ENCODE results near the gene SFMBT2.
"Not testable (repeated sequence)": the region's sequence is repeated elsewhere in the genome, so short reads cannot be mapped to it uniquely, and the experiment has no call there.

The SFMBT2 gene

GRCh38 chr10:7397049-7398035, 13.5 kb downstream of the SFMBT2 start:
- Histone ChIP-seq H3K36me3 (ENCODE audit: control insufficient read depth, low read depth, low read length) (no peaks in the 10 kb centered on the region), H3K9me3 (ENCODE audit: control insufficient read depth, low read depth, low read length) (no peaks in the 10 kb centered on the region), H3K27me3 (ENCODE audit: control insufficient read depth, insufficient read depth, low read length) (no peaks in the 10 kb centered on the region), H3K4me1 (ENCODE audit: control insufficient read depth, low read depth, low read length) (no peaks in the 10 kb centered on the region), H3K27ac (ENCODE audit: low read length) (no peak overlapping the region), H3K4me3 (ENCODE audit: low read length) (no peak overlapping the region), H3K9ac (ENCODE audit: low read length) (no peak overlapping the region)

DNA sequence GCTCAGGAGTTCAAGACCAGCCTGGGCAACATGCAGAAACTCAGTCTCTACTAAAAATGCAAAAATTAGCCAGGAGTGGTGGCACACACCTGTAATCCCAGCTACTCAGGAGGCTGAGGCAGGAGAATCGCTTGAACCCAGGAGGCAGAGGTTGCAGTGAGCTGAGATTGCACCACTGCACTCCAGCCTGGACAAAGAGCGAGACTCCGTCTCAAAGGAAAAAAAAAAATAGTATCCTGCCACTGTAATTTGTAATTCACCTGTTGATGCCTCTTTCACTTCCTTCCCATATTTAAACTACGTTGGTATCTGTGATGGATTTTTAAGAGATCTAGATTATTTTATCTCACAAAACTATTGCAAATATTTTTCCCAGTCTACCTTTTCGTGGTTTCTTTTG, 18.5 kb downstream of the SFMBT2 start:
- H3K27ac ChIP-seq (ENCODE audit: low read length); H3K9me3 ChIP-seq (ENCODE audit: control insufficient read depth, low read depth, low read length); H3K27me3 ChIP-seq (ENCODE audit: control insufficient read depth, insufficient read depth, low read length); H3K4me3 ChIP-seq (ENCODE audit: low read length); H3K36me3 ChIP-seq (ENCODE audit: control insufficient read depth, low read depth, low read length); H3K4me1 ChIP-seq (ENCODE audit: control insufficient read depth, low read depth, low read length); H3K9ac ChIP-seq (ENCODE audit: low read length): not testable (repeated sequence)

- Histone ChIP-seq H3K27me3 (ENCODE audit: control insufficient read depth, insufficient read depth, low read length) (no peaks in the 10 kb centered on the region), H3K9me3 (ENCODE audit: control insufficient read depth, low read depth, low read length) (no peaks in the 10 kb centered on the region), H3K9ac (ENCODE audit: low read length) (no peak overlapping the region), H3K4me1 (ENCODE audit: control insufficient read depth, low read depth, low read length) (no peaks in the 10 kb centered on the region), H3K27ac (ENCODE audit: low read length) (no peak overlapping the region), H3K36me3 (ENCODE audit: control insufficient read depth, low read depth, low read length) (no peaks in the 10 kb centered on the region), H3K4me3 (ENCODE audit: low read length) (no peak overlapping the region)
Observed at GRCh38 chr10:7391748-7392147, 19.1 kb downstream of the SFMBT2 start.

DNA sequence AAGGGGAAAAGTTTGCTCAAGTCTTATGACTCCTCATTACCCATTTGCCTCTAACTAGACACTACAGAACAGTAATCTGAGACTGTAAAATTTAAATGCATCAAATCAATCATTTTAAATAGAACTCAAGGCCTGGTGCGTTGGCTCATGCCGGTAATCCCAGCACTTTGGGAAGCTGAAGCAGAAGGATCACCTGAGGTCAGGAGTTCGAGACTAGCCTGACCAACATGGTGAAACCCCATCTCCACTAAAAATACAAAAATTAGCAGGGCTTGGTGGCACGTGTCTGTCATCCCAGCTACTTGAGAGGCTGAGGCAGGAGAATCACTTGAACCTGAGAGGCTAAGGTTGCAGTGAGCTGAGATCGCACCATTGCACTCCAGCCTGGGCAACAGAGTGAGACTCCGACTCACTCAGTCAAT, 20.1 kb downstream of the SFMBT2 start:
- H3K27ac ChIP-seq (ENCODE audit: low read length); H3K9me3 ChIP-seq (ENCODE audit: control insufficient read depth, low read depth, low read length); H3K4me3 ChIP-seq (ENCODE audit: low read length); H3K27me3 ChIP-seq (ENCODE audit: control insufficient read depth, insufficient read depth, low read length); H3K36me3 ChIP-seq (ENCODE audit: control insufficient read depth, low read depth, low read length); H3K9ac ChIP-seq (ENCODE audit: low read length); H3K4me1 ChIP-seq (ENCODE audit: control insufficient read depth, low read depth, low read length): not testable (repeated sequence)

- H3K4me1 ChIP-seq (ENCODE audit: control insufficient read depth, low read depth, low read length): no peaks in the 10 kb centered on the region
Observed at GRCh38 chr10:7389844-7390243, 21.0 kb downstream of the SFMBT2 start.

GRCh38 chr10:7389346-7389745, 21.5 kb downstream of the SFMBT2 start:
- H3K4me3 ChIP-seq (ENCODE audit: low read length): no peak overlapping the region
- no peaks in the 10 kb centered on the region for H3K36me3 ChIP-seq (ENCODE audit: control insufficient read depth, low read depth, low read length)
- H3K27ac ChIP-seq (ENCODE audit: low read length): no peak overlapping the region
- H3K4me1 ChIP-seq (ENCODE audit: control insufficient read depth, low read depth, low read length): no peaks in the 10 kb centered on the region
- no peaks in the 10 kb centered on the region for H3K27me3 ChIP-seq (ENCODE audit: control insufficient read depth, insufficient read depth, low read length)
- H3K9me3 ChIP-seq (ENCODE audit: control insufficient read depth, low read depth, low read length): no peaks in the 10 kb centered on the region
- H3K9ac ChIP-seq (ENCODE audit: low read length): no peak overlapping the region

More at GRCh38 chr10:7389844-7390243, 21.0 kb downstream of the SFMBT2 start:
- no peaks in the 10 kb centered on the region for H3K27me3 ChIP-seq (ENCODE audit: control insufficient read depth, insufficient read depth, low read length)
- no peaks in the 10 kb centered on the region for H3K9me3 ChIP-seq (ENCODE audit: control insufficient read depth, low read depth, low read length)
- no peak overlapping the region for H3K4me3 ChIP-seq (ENCODE audit: low read length)
- no peak overlapping the region for H3K9ac ChIP-seq (ENCODE audit: low read length)
- H3K36me3 ChIP-seq (ENCODE audit: control insufficient read depth, low read depth, low read length): no peaks in the 10 kb centered on the region
- H3K27ac ChIP-seq (ENCODE audit: low read length): no peak overlapping the region

DNA sequence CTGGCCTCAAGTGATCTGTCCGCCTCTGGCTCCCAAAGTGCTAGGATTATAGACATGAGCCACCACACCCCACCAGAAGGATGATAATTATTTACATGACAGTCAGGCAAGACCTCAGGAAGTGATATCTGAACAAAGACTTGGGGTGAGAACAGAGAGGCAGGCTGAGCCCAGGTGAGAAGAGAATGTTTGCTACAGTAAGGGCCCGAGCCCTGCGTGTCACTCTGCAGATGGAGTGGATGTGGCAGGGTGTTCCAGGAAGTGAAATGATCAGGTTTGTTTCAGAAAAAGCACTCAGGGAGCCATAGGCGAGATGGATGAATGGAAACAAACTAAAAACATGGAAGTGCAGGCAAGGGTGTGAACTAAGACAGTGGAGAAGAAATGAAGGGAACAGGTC, 22.2 kb downstream of the SFMBT2 start:
- Histone ChIP-seq H3K27ac (ENCODE audit: low read length) (no peak overlapping the region), H3K9ac (ENCODE audit: low read length) (no peak overlapping the region), H3K4me1 (ENCODE audit: control insufficient read depth, low read depth, low read length) (no peaks in the 10 kb centered on the region), H3K4me3 (ENCODE audit: low read length) (no peak overlapping the region), H3K9me3 (ENCODE audit: control insufficient read depth, low read depth, low read length) (no peaks in the 10 kb centered on the region), H3K36me3 (ENCODE audit: control insufficient read depth, low read depth, low read length) (no peaks in the 10 kb centered on the region), H3K27me3 (ENCODE audit: control insufficient read depth, insufficient read depth, low read length) (no peaks in the 10 kb centered on the region)

DNA sequence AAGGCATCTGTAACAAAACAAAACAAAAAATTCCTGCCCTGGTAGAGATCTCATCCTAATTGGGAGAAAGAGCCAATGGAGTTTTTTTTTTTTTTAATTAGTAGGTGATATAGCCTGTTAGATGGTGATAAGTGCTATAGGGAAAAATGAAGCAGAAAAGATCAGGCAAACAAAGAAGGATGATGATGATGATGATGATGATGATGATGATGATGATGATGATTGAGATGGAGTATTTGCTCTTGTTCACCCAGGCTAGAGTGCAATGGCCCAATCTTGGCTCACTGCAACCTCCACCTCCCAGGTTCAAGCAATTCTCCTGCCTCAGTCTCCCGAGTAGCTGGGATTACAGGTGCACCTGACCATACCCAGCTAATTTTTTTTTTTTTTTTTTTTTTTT, 22.7 kb downstream of the SFMBT2 start:
- H3K9ac ChIP-seq (ENCODE audit: low read length); H3K4me1 ChIP-seq (ENCODE audit: control insufficient read depth, low read depth, low read length); H3K27me3 ChIP-seq (ENCODE audit: control insufficient read depth, insufficient read depth, low read length); H3K9me3 ChIP-seq (ENCODE audit: control insufficient read depth, low read depth, low read length); H3K36me3 ChIP-seq (ENCODE audit: control insufficient read depth, low read depth, low read length); H3K4me3 ChIP-seq (ENCODE audit: low read length); H3K27ac ChIP-seq (ENCODE audit: low read length): not testable (repeated sequence)

DNA sequence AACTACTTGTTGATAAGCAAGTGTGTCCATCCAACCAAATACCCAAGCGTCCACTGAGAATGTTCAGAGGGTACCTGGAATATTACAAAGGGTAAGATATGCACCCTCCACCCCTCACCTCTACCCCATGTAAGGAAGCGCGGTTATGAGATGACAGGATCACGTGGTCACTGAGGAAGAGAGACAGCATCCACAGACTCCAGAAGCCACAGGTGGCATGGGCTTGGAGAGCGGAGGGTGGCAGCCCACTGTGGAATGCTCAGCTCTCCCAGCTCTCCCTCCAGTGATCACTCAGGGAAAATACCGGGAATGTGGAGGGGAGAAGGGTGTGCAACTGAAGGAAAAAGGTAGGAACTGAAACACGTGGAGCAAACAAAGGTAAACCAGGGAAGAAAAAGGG, 25.7 kb downstream of the SFMBT2 start:
- H3K27me3 ChIP-seq (ENCODE audit: control insufficient read depth, insufficient read depth, low read length): no peaks in the 10 kb centered on the region
- H3K4me3 ChIP-seq (ENCODE audit: low read length): no peak overlapping the region
- H3K36me3 ChIP-seq (ENCODE audit: control insufficient read depth, low read depth, low read length): no peaks in the 10 kb centered on the region
- no peak overlapping the region for H3K9ac ChIP-seq (ENCODE audit: low read length)
- no peak overlapping the region for H3K27ac ChIP-seq (ENCODE audit: low read length)
- no peaks in the 10 kb centered on the region for H3K9me3 ChIP-seq (ENCODE audit: control insufficient read depth, low read depth, low read length)
- H3K4me1 ChIP-seq (ENCODE audit: control insufficient read depth, low read depth, low read length): no peaks in the 10 kb centered on the region

GRCh38 chr10:7383442-7383841, 27.4 kb downstream of the SFMBT2 start:
- no peaks in the 10 kb centered on the region for H3K27me3 ChIP-seq (ENCODE audit: control insufficient read depth, insufficient read depth, low read length)
- H3K27ac ChIP-seq (ENCODE audit: low read length): no peak overlapping the region
- no peak overlapping the region for H3K9ac ChIP-seq (ENCODE audit: low read length)
- H3K4me3 ChIP-seq (ENCODE audit: low read length): no peak overlapping the region
- H3K9me3 ChIP-seq (ENCODE audit: control insufficient read depth, low read depth, low read length): no peaks in the 10 kb centered on the region
- no peaks in the 10 kb centered on the region for H3K36me3 ChIP-seq (ENCODE audit: control insufficient read depth, low read depth, low read length)
- no peaks in the 10 kb centered on the region for H3K4me1 ChIP-seq (ENCODE audit: control insufficient read depth, low read depth, low read length)

DNA sequence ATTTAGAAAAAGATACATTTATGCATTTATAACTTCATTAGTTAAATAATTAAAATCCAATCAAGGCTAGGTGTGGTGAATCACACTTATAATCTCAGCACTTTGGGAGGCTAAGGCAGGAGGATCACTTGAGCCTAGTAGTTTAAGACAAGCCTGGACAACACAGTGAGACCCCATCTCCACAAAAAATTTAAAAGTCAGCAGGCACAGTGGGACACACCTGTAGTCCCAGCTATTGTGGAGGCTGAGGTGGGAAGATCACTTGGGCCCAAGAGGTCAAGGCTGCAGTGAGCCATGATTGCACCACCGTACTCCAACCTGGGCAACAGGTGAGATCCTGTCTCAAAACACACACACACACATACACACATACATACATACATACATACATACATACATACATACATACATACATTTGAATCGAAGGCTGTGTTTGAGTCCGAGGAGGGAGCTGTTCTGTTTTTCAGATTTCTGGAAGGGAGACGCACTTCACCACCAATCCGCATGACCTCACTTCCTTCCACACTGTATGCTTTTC, 30.1 kb downstream of the SFMBT2 start:
- no peak overlapping the region for H3K4me3 ChIP-seq (ENCODE audit: low read length)
- no peaks in the 10 kb centered on the region for H3K4me1 ChIP-seq (ENCODE audit: control insufficient read depth, low read depth, low read length)
- H3K36me3 ChIP-seq (ENCODE audit: control insufficient read depth, low read depth, low read length): no peaks in the 10 kb centered on the region
- no peaks in the 10 kb centered on the region for H3K9me3 ChIP-seq (ENCODE audit: control insufficient read depth, low read depth, low read length)
- no peak overlapping the region for H3K9ac ChIP-seq (ENCODE audit: low read length)
- no peak overlapping the region for H3K27ac ChIP-seq (ENCODE audit: low read length)
- H3K27me3 ChIP-seq (ENCODE audit: control insufficient read depth, insufficient read depth, low read length): no peaks in the 10 kb centered on the region
